Measurements from ENCODE around the gene ITIH1. TPM values are rescaled to one million over a fixed set of nuclear protein-coding genes. Genes with fewer than 3 reads are reported as not detected.

Gene ITIH1
- total RNA-seq, 1 experiment from 2014 or later, result 0.31 TPM

GRCh38 chr3:52810923-52811322, 33.5 kb downstream of the ITIH1 start:
- DNase-seq (ENCODE audit: low read depth, low spot score) (no peak), ATAC-seq (no peak)
- H3K4me3 ChIP-seq (ENCODE audit: low read depth in 2 of 2, low read length in 2 of 2), result no peak overlapping the region
- no peaks in the 10 kb centered on the region for H3K4me1 ChIP-seq (ENCODE audit: control insufficient read depth, insufficient read depth, low read length)
- CTCF ChIA-PET, result no interaction called here
- H3K27ac ChIP-seq (ENCODE audit: low read length), result no peak overlapping the region
- POLR2A ChIA-PET, result no interaction called here
- no peaks in the 10 kb centered on the region for H3K27me3 ChIP-seq (ENCODE audit: control insufficient read depth, insufficient read depth, low read length)
- in situ Hi-C loops (cut with HindIII; ENCODE audit: low pct_unique_long_range_greater_than_20kb, low sequenced_read_pairs), result no loop called here
- no peaks in the 10 kb centered on the region for H3K9me3 ChIP-seq (ENCODE audit: control insufficient read depth, insufficient read depth, low read depth, low read length)
- BruUV-seq (replicated peaks), result no TSS peak
- intact Hi-C loops (cut with micrococcal nuclease; ENCODE audit: unreplicated experiment), result no loop called here
- TF ChIP-seq SIN3A (IDR thresholded peaks at IDR 0.05; ENCODE audit: borderline replicate concordance, insufficient read depth, low read depth, low read length), result no peak
- TF ChIP-seq TCF7L2 (IDR thresholded peaks at IDR 0.05; ENCODE audit: low read depth, low read length), result no peak
- TF ChIP-seq REST (IDR thresholded peaks at IDR 0.05; ENCODE audit: insufficient read depth in 1 of 2, low read depth in 2 of 2, low read length in 1 of 2), result no peak
- no peak for TF ChIP-seq CTCF (IDR thresholded peaks at IDR 0.05)
- TF ChIP-seq POLR2AphosphoS5 (IDR thresholded peaks at IDR 0.05; ENCODE audit: low read depth, low read length), result no peak
- no peaks in the 10 kb centered on the region for H3K36me3 ChIP-seq (ENCODE audit: control insufficient read depth, insufficient read depth, low read length)

- CTCF ChIA-PET, result no interaction called here
- no peaks in the 10 kb centered on the region for H3K27me3 ChIP-seq (ENCODE audit: control insufficient read depth, insufficient read depth, low read length)
- no peak for ATAC-seq
- H3K9me3 ChIP-seq (ENCODE audit: control insufficient read depth, insufficient read depth, low read depth, low read length), result no peaks in the 10 kb centered on the region
- in situ Hi-C loops (cut with HindIII; ENCODE audit: low pct_unique_long_range_greater_than_20kb, low sequenced_read_pairs) (no loop called here), intact Hi-C loops (cut with micrococcal nuclease; ENCODE audit: unreplicated experiment) (no loop called here)
- DNase-seq (ENCODE audit: low read depth, low spot score), result no peak
- no peak overlapping the region for H3K4me3 ChIP-seq (ENCODE audit: low read depth in 2 of 2, low read length in 2 of 2)
- H3K36me3 ChIP-seq (ENCODE audit: control insufficient read depth, insufficient read depth, low read length), result no peaks in the 10 kb centered on the region
- POLR2A ChIA-PET, result interaction anchor here (0.6 kb wide), 1 partner anchor 332 kb away, joined by 4 read pairs; no protein-coding TSS in a partner anchor
- H3K27ac ChIP-seq (ENCODE audit: low read length), result no peak overlapping the region
- BruUV-seq (replicated peaks), result no TSS peak
- H3K4me1 ChIP-seq (ENCODE audit: control insufficient read depth, insufficient read depth, low read length), result no peaks in the 10 kb centered on the region
- no peak for TF ChIP-seq REST (IDR thresholded peaks at IDR 0.05; ENCODE audit: insufficient read depth in 1 of 2, low read depth in 2 of 2, low read length in 1 of 2)
- no peak for TF ChIP-seq CTCF (IDR thresholded peaks at IDR 0.05)
- no peak for TF ChIP-seq SIN3A (IDR thresholded peaks at IDR 0.05; ENCODE audit: borderline replicate concordance, insufficient read depth, low read depth, low read length)
- TF ChIP-seq TCF7L2 (IDR thresholded peaks at IDR 0.05; ENCODE audit: low read depth, low read length), result no peak
- TF ChIP-seq POLR2AphosphoS5 (IDR thresholded peaks at IDR 0.05; ENCODE audit: low read depth, low read length), result no peak
Observed at GRCh38 chr3:52811452-52812011, 34.1 kb downstream of the ITIH1 start.

Measured in Panc1 (cell line).